Measurements from ENCODE around the gene OCRL. TPM values are rescaled to one million over a fixed set of nuclear protein-coding genes. Genes with fewer than 3 reads are reported as not detected.
"Not testable (repeated sequence)": the region's sequence is repeated elsewhere in the genome, so short reads cannot be mapped to it uniquely, and the experiment has no call there.

The OCRL gene
- total RNA-seq, 5 donors from 2014 or later (not counting 1 experiment from before 2014, with no cell fraction given): 2.2 to 4.6 (median 3.0) TPM

- peaks cover 4 to 8% (median 5%) of the 10 kb centered on the region in 3 donors for H3K4me1 Mint-ChIP-seq
- WGBS (ENCODE audit: insufficient coverage): no CpG with 5 or more reads among the region's 1 CpG
- H3K27ac Mint-ChIP-seq: no peak overlapping the region
- Histone ChIP-seq H3K4me3 (ENCODE audit: control insufficient read depth in 1 of 2, extremely low read depth in 1 of 2, low read length in 1 of 2) (no peak overlapping the region), H3K4me1 (ENCODE audit: control insufficient read depth in 1 of 2, extremely low read depth in 1 of 2, insufficient read depth in 2 of 2, low read length in 2 of 2) (peaks cover 0 to 4% of the 10 kb centered on the region in 2 experiments), H3K9me3 (no peaks in the 10 kb centered on the region), H3K36me3 (ENCODE audit: control insufficient read depth in 2 of 2, extremely low read depth in 1 of 2, insufficient read depth in 1 of 2, low read length in 1 of 2) (no peaks in the 10 kb centered on the region), H3K27me3 (replicated peaks in 1 of 2; ENCODE audit: control insufficient read depth in 2 of 2, extremely low read depth in 1 of 2, insufficient read depth in 2 of 2, low read length in 1 of 2) (no peaks in the 10 kb centered on the region), H3K27ac (ENCODE audit: low read length) (no peak overlapping the region)
- POLR2A ChIA-PET: no interaction called here
- no peak for DNase-seq
- peaks cover 8% of the 10 kb centered on the region for H3K36me3 Mint-ChIP-seq
- CTCF ChIA-PET: no interaction called here
- ATAC-seq (replicated peaks in 1 of 4): no peak
- peaks cover 0 to 6% of the 10 kb centered on the region in 2 donors for H3K27me3 Mint-ChIP-seq
- H3K4me3 Mint-ChIP-seq: no peak overlapping the region
- H3K9me3 Mint-ChIP-seq: no peaks in the 10 kb centered on the region
These were observed 5.3 kb downstream of the OCRL start for GRCh38 chrX:129545408-129545807.

GRCh38 chrX:129549124-129549523, 9.1 kb downstream of the OCRL start:
- Histone ChIP-seq H3K9me3 (no peaks in the 10 kb centered on the region), H3K36me3 (ENCODE audit: control insufficient read depth in 2 of 2, extremely low read depth in 1 of 2, insufficient read depth in 1 of 2, low read length in 1 of 2) (no peaks in the 10 kb centered on the region), H3K4me1 (ENCODE audit: control insufficient read depth in 1 of 2, extremely low read depth in 1 of 2, insufficient read depth in 2 of 2, low read length in 2 of 2) (no peaks in the 10 kb centered on the region), H3K27ac (ENCODE audit: low read length) (no peak overlapping the region), H3K27me3 (replicated peaks in 1 of 2; ENCODE audit: control insufficient read depth in 2 of 2, extremely low read depth in 1 of 2, insufficient read depth in 2 of 2, low read length in 1 of 2) (no peaks in the 10 kb centered on the region), H3K4me3 (ENCODE audit: control insufficient read depth in 1 of 2, extremely low read depth in 1 of 2, low read length in 1 of 2) (no peak overlapping the region)
- no peak overlapping the region for H3K4me3 Mint-ChIP-seq
- H3K27ac Mint-ChIP-seq: no peak overlapping the region
- ChIA-PET POLR2A (no interaction called here), CTCF (no interaction called here)
- no peak for ATAC-seq (replicated peaks in 1 of 4)
- peaks cover 15% of the 10 kb centered on the region for H3K36me3 Mint-ChIP-seq
- no peak for DNase-seq
- no peaks in the 10 kb centered on the region for H3K9me3 Mint-ChIP-seq
- H3K4me1 Mint-ChIP-seq: no peaks in the 10 kb centered on the region
- H3K27me3 Mint-ChIP-seq: peaks cover 0 to 11% of the 10 kb centered on the region in 2 donors
- no CpG with 5 or more reads among the region's 1 CpG for WGBS (ENCODE audit: insufficient coverage)

- ATAC-seq (replicated peaks in 1 of 4) (no peak), DNase-seq (no peak)
- no peak overlapping the region for H3K27ac Mint-ChIP-seq
- peaks cover 0 to 8% of the 10 kb centered on the region in 2 donors for H3K27me3 Mint-ChIP-seq
- WGBS (ENCODE audit: insufficient coverage): 50% methylated on average over 1 of the region's 3 CpGs
- Histone ChIP-seq H3K4me1 (ENCODE audit: control insufficient read depth in 1 of 2, extremely low read depth in 1 of 2, insufficient read depth in 2 of 2, low read length in 2 of 2) (no peaks in the 10 kb centered on the region), H3K36me3 (ENCODE audit: control insufficient read depth in 2 of 2, extremely low read depth in 1 of 2, insufficient read depth in 1 of 2, low read length in 1 of 2) (peaks cover 0 to 1% of the 10 kb centered on the region in 2 donors), H3K27me3 (replicated peaks in 1 of 2; ENCODE audit: control insufficient read depth in 2 of 2, extremely low read depth in 1 of 2, insufficient read depth in 2 of 2, low read length in 1 of 2) (no peaks in the 10 kb centered on the region), H3K9me3 (no peaks in the 10 kb centered on the region), H3K27ac (ENCODE audit: low read length) (no peak overlapping the region), H3K4me3 (ENCODE audit: control insufficient read depth in 1 of 2, extremely low read depth in 1 of 2, low read length in 1 of 2) (no peak overlapping the region)
- no peak overlapping the region for H3K4me3 Mint-ChIP-seq
- peaks cover 13% of the 10 kb centered on the region for H3K36me3 Mint-ChIP-seq
- ChIA-PET POLR2A (no interaction called here), CTCF (interaction anchor here in 1 of 2 donors (0.6 kb wide), 1 partner anchor 362 kb away, joined by 4 read pairs; no protein-coding TSS in a partner anchor)
- H3K9me3 Mint-ChIP-seq: no peaks in the 10 kb centered on the region
- H3K4me1 Mint-ChIP-seq: no peaks in the 10 kb centered on the region
These were observed 13.7 kb downstream of the OCRL start for GRCh38 chrX:129553619-129554288.

- POLR2A ChIA-PET; ATAC-seq (replicated peaks in 1 of 4): not testable (repeated sequence)
These were observed 14.8 kb downstream of the OCRL start for GRCh38 chrX:129554816-129555215.

GRCh38 chrX:129556806-129557315, 16.8 kb downstream of the OCRL start:
- H3K4me3 Mint-ChIP-seq: no peak overlapping the region
- Histone ChIP-seq H3K27me3 (replicated peaks in 1 of 2; ENCODE audit: control insufficient read depth in 2 of 2, extremely low read depth in 1 of 2, insufficient read depth in 2 of 2, low read length in 1 of 2) (no peaks in the 10 kb centered on the region), H3K4me3 (ENCODE audit: control insufficient read depth in 1 of 2, extremely low read depth in 1 of 2, low read length in 1 of 2) (no peak overlapping the region), H3K36me3 (ENCODE audit: control insufficient read depth in 2 of 2, extremely low read depth in 1 of 2, insufficient read depth in 1 of 2, low read length in 1 of 2) (peaks cover 0 to 6% of the 10 kb centered on the region in 2 donors), H3K4me1 (ENCODE audit: control insufficient read depth in 1 of 2, extremely low read depth in 1 of 2, insufficient read depth in 2 of 2, low read length in 2 of 2) (no peaks in the 10 kb centered on the region), H3K27ac (ENCODE audit: low read length) (no peak overlapping the region), H3K9me3 (no peaks in the 10 kb centered on the region)
- H3K9me3 Mint-ChIP-seq: no peaks in the 10 kb centered on the region
- CTCF ChIA-PET: no interaction called here
- peaks cover 0 to 4% of the 10 kb centered on the region in 2 donors for H3K27me3 Mint-ChIP-seq
- peaks cover 13% of the 10 kb centered on the region for H3K36me3 Mint-ChIP-seq
- DNase-seq: no peak
- H3K4me1 Mint-ChIP-seq: no peaks in the 10 kb centered on the region
- no peak overlapping the region for H3K27ac Mint-ChIP-seq
- POLR2A ChIA-PET: no interaction called here
- no CpG with 5 or more reads among the region's 5 CpGs for WGBS (ENCODE audit: insufficient coverage)
- ATAC-seq (replicated peaks in 1 of 4): no peak

More at GRCh38 chrX:129554816-129555215, 14.8 kb downstream of the OCRL start:
- H3K36me3 Mint-ChIP-seq; H3K27me3 Mint-ChIP-seq; H3K9me3 Mint-ChIP-seq; H3K4me3 Mint-ChIP-seq; H3K9me3 ChIP-seq; H3K4me3 ChIP-seq (ENCODE audit: control insufficient read depth in 1 of 2, extremely low read depth in 1 of 2, low read length in 1 of 2); H3K27ac ChIP-seq (ENCODE audit: low read length); CTCF ChIA-PET; H3K4me1 Mint-ChIP-seq; DNase-seq; H3K36me3 ChIP-seq (ENCODE audit: control insufficient read depth in 2 of 2, extremely low read depth in 1 of 2, insufficient read depth in 1 of 2, low read length in 1 of 2); H3K27ac Mint-ChIP-seq; H3K27me3 ChIP-seq (replicated peaks in 1 of 2; ENCODE audit: control insufficient read depth in 2 of 2, extremely low read depth in 1 of 2, insufficient read depth in 2 of 2, low read length in 1 of 2); H3K4me1 ChIP-seq (ENCODE audit: control insufficient read depth in 1 of 2, extremely low read depth in 1 of 2, insufficient read depth in 2 of 2, low read length in 2 of 2): not testable (repeated sequence)
- no CpG with 5 or more reads among the region's 8 CpGs for WGBS (ENCODE audit: insufficient coverage)

GRCh38 chrX:129557844-129558480, 17.9 kb downstream of the OCRL start:
- Mint-ChIP-seq H3K4me3 (no peak overlapping the region), H3K27me3 (no peaks in the 10 kb centered on the region), H3K9me3 (no peaks in the 10 kb centered on the region), H3K4me1 (no peaks in the 10 kb centered on the region), H3K27ac (no peak overlapping the region), H3K36me3 (peaks cover 19% of the 10 kb centered on the region)
- no peak for DNase-seq
- Histone ChIP-seq H3K9me3 (no peaks in the 10 kb centered on the region), H3K4me1 (ENCODE audit: control insufficient read depth in 1 of 2, extremely low read depth in 1 of 2, insufficient read depth in 2 of 2, low read length in 2 of 2) (no peaks in the 10 kb centered on the region), H3K36me3 (ENCODE audit: control insufficient read depth in 2 of 2, extremely low read depth in 1 of 2, insufficient read depth in 1 of 2, low read length in 1 of 2) (peaks cover 3 to 6% of the 10 kb centered on the region in 2 donors), H3K27ac (ENCODE audit: low read length) (no peak overlapping the region), H3K27me3 (replicated peaks in 1 of 2; ENCODE audit: control insufficient read depth in 2 of 2, extremely low read depth in 1 of 2, insufficient read depth in 2 of 2, low read length in 1 of 2) (no peaks in the 10 kb centered on the region), H3K4me3 (ENCODE audit: control insufficient read depth in 1 of 2, extremely low read depth in 1 of 2, low read length in 1 of 2) (no peak overlapping the region)
- POLR2A ChIA-PET: no interaction called here
- no CpG with 5 or more reads among the region's 1 CpG for WGBS (ENCODE audit: insufficient coverage)
- CTCF ChIA-PET: no interaction called here
- ATAC-seq (replicated peaks in 1 of 4): no peak

Data from T-cell (primary cell).